GM23338 (cell line): ENCODE measurements around the gene SH3GL2. TPM values are rescaled to one million over a fixed set of nuclear protein-coding genes. Genes with fewer than 3 reads are reported as not detected.

ENCODE experiments used
- ATAC-seq: fragments of 200-7000 bp; cut with Tn5 transposase; 3 replicates; pipeline ENCODE4 v1.9.1; 2020
- DNase-seq: peaks from one replicate; pipeline ENCODE4 v3.0.0-alpha.2; 2015; ENCODE audit warnings: low spot score
- H2AFZ ChIP-seq: fragments of 200-600 bp; sonication (generic); 2 replicates; pipeline ENCODE4 v1.8.0; 2016; ENCODE audit warnings: antibody characterized with exemption, mild to moderate bottlenecking, moderate library complexity
- H3F3A ChIP-seq: fragments of 200-600 bp; sonication (generic); replicated peaks from 2 replicates; pipeline ENCODE4 v1.8.0; 2017; ENCODE audit warnings: antibody characterized with exemption, mixed run types, low read depth
- H3K27ac ChIP-seq: fragments of 200-600 bp; sonication (generic); 2 replicates; pipeline ENCODE4 v1.6.1; 2016; ENCODE audit warnings: low read depth
- H3K27me3 ChIP-seq: fragments of 200-600 bp; sonication (generic); 2 replicates; pipeline ENCODE4 v1.8.0; 2016; ENCODE audit warnings: mild to moderate bottlenecking, mixed run types, moderate library complexity; ENCODE audit not compliant: insufficient read depth
- H3K36me3 ChIP-seq: fragments of 200-600 bp; sonication (generic); 2 replicates; pipeline ENCODE4 v1.8.0; 2016; ENCODE audit warnings: mild to moderate bottlenecking; ENCODE audit not compliant: insufficient read depth
- H3K4me1 ChIP-seq: fragments of 200-600 bp; sonication (generic); 2 replicates; pipeline ENCODE4 v1.8.0; 2016; ENCODE audit warnings: mild to moderate bottlenecking, moderate library complexity; ENCODE audit not compliant: insufficient read depth
- H3K4me2 ChIP-seq: fragments of 200-600 bp; sonication (generic); 2 replicates; pipeline ENCODE4 v1.7.1; 2017; ENCODE audit warnings: mixed run types
- H3K4me3 ChIP-seq: fragments of 200-600 bp; sonication (generic); 2 replicates; pipeline ENCODE4 v1.6.1; 2016; ENCODE audit warnings: mixed run types
- H3K79me2 ChIP-seq: fragments of 200-600 bp; sonication (generic); replicated peaks from 2 replicates; pipeline ENCODE4 v1.8.0; 2017; ENCODE audit warnings: mild to moderate bottlenecking; ENCODE audit not compliant: insufficient read depth
- H3K9me2 ChIP-seq: fragments of 200-600 bp; sonication (generic); 2 replicates; pipeline ENCODE4 v1.8.0; 2017; ENCODE audit not compliant: insufficient read depth
- H4K20me1 ChIP-seq: fragments of 200-600 bp; sonication (generic); replicated peaks from 2 replicates; pipeline ENCODE4 v1.8.0; 2017; ENCODE audit warnings: mild to moderate bottlenecking; ENCODE audit not compliant: insufficient read depth
- H3K27ac Mint-ChIP-seq: 2 replicates; pipeline ENCODE4 v1.8.0; 2020; ENCODE audit warnings: inconsistent platforms, mild to moderate bottlenecking, moderate library complexity, mixed read lengths
- H3K27me3 Mint-ChIP-seq: 3 replicates; pipeline ENCODE4 v1.8.0; 2022; ENCODE audit warnings: low read depth, mild to moderate bottlenecking, moderate library complexity, mixed read lengths, inconsistent platforms; ENCODE audit not compliant: insufficient read depth, poor library complexity
- H3K36me3 Mint-ChIP-seq: 3 replicates; pipeline ENCODE4 v1.8.0; 2021; ENCODE audit warnings: low read depth, mild to moderate bottlenecking, inconsistent platforms, moderate library complexity, mixed read lengths
- H3K4me1 Mint-ChIP-seq: 3 replicates; pipeline ENCODE4 v1.8.0; 2020; ENCODE audit warnings: mild to moderate bottlenecking, inconsistent platforms, mixed read lengths
- H3K4me3 Mint-ChIP-seq: 3 replicates; pipeline ENCODE4 v1.8.0; 2021; ENCODE audit warnings: moderate library complexity, mild to moderate bottlenecking, inconsistent platforms, mixed read lengths
- H3K9me3 Mint-ChIP-seq: 3 replicates; pipeline ENCODE4 v1.8.0; 2020; ENCODE audit warnings: moderate library complexity, mild to moderate bottlenecking, inconsistent platforms, mixed read lengths
- CTCF ChIP-seq, 2 experiments: fragments of 200-600 bp in 1 of 2; sonication (generic) in 1 of 2; conservative IDR thresholded peaks; 2 replicates each; pipeline versions ENCODE4 v1.5.1 to v1.6.1; 2016 to 2017; ENCODE audit warnings: antibody characterized with exemption in 2 of 2, low read depth in 2 of 2, mild to moderate bottlenecking in 2 of 2, moderate library complexity in 1 of 2
- ETS1 ChIP-seq: IDR thresholded peaks from 2 replicates; pipeline ENCODE4 v1.6.1; 2016; ENCODE audit warnings: antibody characterized with exemption
- EZH2 ChIP-seq: fragments of 200-600 bp; sonication (generic); IDR thresholded peaks from one replicate; pipeline ENCODE4 v1.8.0; 2017; ENCODE audit warnings: antibody characterized with exemption, mild to moderate bottlenecking, low read depth; ENCODE audit not compliant: unreplicated experiment
- EZH2phosphoT487 ChIP-seq: fragments of 200-600 bp; sonication (generic); IDR thresholded peaks from one replicate; pipeline ENCODE4 v1.8.1; 2018; ENCODE audit warnings: antibody characterized with exemption; ENCODE audit not compliant: unreplicated experiment
- JUNB ChIP-seq: IDR thresholded peaks from one replicate; pipeline ENCODE4 v1.6.1; 2016; ENCODE audit warnings: antibody characterized with exemption; ENCODE audit not compliant: unreplicated experiment
- POLR2AphosphoS5 ChIP-seq: IDR thresholded peaks from 2 replicates; pipeline ENCODE4 v1.6.1; 2016; ENCODE audit warnings: antibody characterized with exemption, low read depth
- REST ChIP-seq: IDR thresholded peaks from one replicate; pipeline ENCODE4 v1.6.1; 2018; ENCODE audit warnings: antibody characterized with exemption; ENCODE audit not compliant: unreplicated experiment
- STAT1 ChIP-seq: IDR thresholded peaks from one replicate; pipeline ENCODE4 v1.6.1; 2016; ENCODE audit warnings: antibody characterized with exemption; ENCODE audit not compliant: unreplicated experiment
- ZNF114 ChIP-seq: fragments of 250-450 bp; sonication (Bioruptor Pico); IDR thresholded peaks from 2 replicates; pipeline ENCODE4 v1.5.0; 2020; ENCODE audit warnings: mild to moderate bottlenecking, moderate library complexity
- ZNF462 ChIP-seq: fragments of 250-450 bp; sonication (Bioruptor Pico); IDR thresholded peaks from 2 replicates; pipeline ENCODE4 v1.5.0; 2020; ENCODE audit warnings: mild to moderate bottlenecking, moderate library complexity
- polyA plus RNA-seq: library from polyadenylated mRNA; unstranded; fragments of >200 nt; fragmentation: Nextera tagmentation; extraction: Ambion mirVana; gene quantifications from 2 replicates; pipeline ENCODE4 v1.2.1, GENCODE V29; 2016
- total RNA-seq: library from RNA; depleted of rRNA; stranded (reverse); fragments of >200 nt; shearing (Covaris generic); gene quantifications from 2 replicates; pipeline ENCODE4 v1.2.3, GENCODE V29; 2014

The SH3GL2 gene
- total and polyA plus RNA-seq, 2 experiments from 2014 or later = 5.9 to 8.6 TPM

- Mint-ChIP-seq H3K36me3 (no peaks in the 10 kb centered on the region), H3K27ac (no peak overlapping the region), H3K27me3 (no peaks in the 10 kb centered on the region), H3K4me3 (no peak overlapping the region), H3K9me3 (no peaks in the 10 kb centered on the region), H3K4me1 (no peaks in the 10 kb centered on the region)
- Histone ChIP-seq H3K79me2 (no peaks in the 10 kb centered on the region), H3F3A (no peaks in the 10 kb centered on the region), H3K27me3 (no peaks in the 10 kb centered on the region), H3K4me2 (no peak overlapping the region), H3K4me3 (no peak overlapping the region), H3K27ac (no peak overlapping the region), H3K4me1 (no peaks in the 10 kb centered on the region), H3K36me3 (no peaks in the 10 kb centered on the region), H2AFZ (no peak overlapping the region), H3K9me2 (no peaks in the 10 kb centered on the region), H4K20me1 (0 out of 2 replicates have a peak, but pooled peaks cover 3% of the 10 kb centered on the region)
- ATAC-seq = no peak
- no peak for TF ChIP-seq POLR2AphosphoS5
- no peak for TF ChIP-seq STAT1
- no peak for DNase-seq
Observed at GRCh38 chr9:17636821-17637220, 58.0 kb downstream of the SH3GL2 start.

GRCh38 chr9:17637229-17637628 lies 58.4 kb downstream of the SH3GL2 start:
- Histone ChIP-seq H3F3A (no peaks in the 10 kb centered on the region), H3K9me2 (0 out of 2 replicates have a peak, but pooled peaks cover under 1% of the 10 kb centered on the region), H3K4me1 (no peaks in the 10 kb centered on the region), H2AFZ (no peak overlapping the region), H3K36me3 (no peaks in the 10 kb centered on the region), H3K4me2 (no peak overlapping the region), H3K4me3 (no peak overlapping the region), H3K79me2 (no peaks in the 10 kb centered on the region), H4K20me1 (0 out of 2 replicates have a peak, but pooled peaks cover 3% of the 10 kb centered on the region), H3K27me3 (no peaks in the 10 kb centered on the region), H3K27ac (no peak overlapping the region)
- H3K27ac Mint-ChIP-seq = no peak overlapping the region
- H3K4me3 Mint-ChIP-seq = no peak overlapping the region
- no peaks in the 10 kb centered on the region for H3K4me1 Mint-ChIP-seq
- H3K36me3 Mint-ChIP-seq = no peaks in the 10 kb centered on the region
- ATAC-seq = no peak
- no peaks in the 10 kb centered on the region for H3K27me3 Mint-ChIP-seq
- no peaks in the 10 kb centered on the region for H3K9me3 Mint-ChIP-seq
- no peak for DNase-seq
- no peak for TF ChIP-seq JUNB
- TF ChIP-seq ZNF462 (CRISPR knock-in tag) = no peak
- no peak for TF ChIP-seq POLR2AphosphoS5
- TF ChIP-seq EZH2 = no peak
- TF ChIP-seq REST = no peak
- TF ChIP-seq ETS1 = no peak
- TF ChIP-seq EZH2phosphoT487 = no peak
- TF ChIP-seq CTCF (conservative IDR thresholded peaks at IDR 0.05; ENCODE audit: low read depth in 2 of 2) = no peak
- no peak for TF ChIP-seq ZNF114 (CRISPR knock-in tag)
